Ectodermal cell (in vitro differentiated cells): ENCODE results near the gene LRRIQ1. TPM values are rescaled to one million over a fixed set of nuclear protein-coding genes. Genes with fewer than 3 reads are reported as not detected.

Source experiments
- H3K27ac ChIP-seq: 2 replicates; pipeline ENCODE4 v1.7.0; 2013; ENCODE audit warnings: mild to moderate bottlenecking, low read depth, low read length; ENCODE audit not compliant: insufficient read depth, poor library complexity, severe bottlenecking
- H3K27me3 ChIP-seq: 2 replicates; pipeline ENCODE4 v1.7.0; 2013; ENCODE audit warnings: mild to moderate bottlenecking, low read length; ENCODE audit not compliant: insufficient read depth, control insufficient read depth, poor library complexity, severe bottlenecking
- H3K36me3 ChIP-seq: one replicate; pipeline ENCODE4 v1.7.0; 2013; ENCODE audit warnings: low read length; ENCODE audit not compliant: control insufficient read depth, insufficient read depth
- H3K4me1 ChIP-seq: one replicate; pipeline ENCODE4 v1.7.0; 2013; ENCODE audit warnings: low read length; ENCODE audit not compliant: control insufficient read depth, insufficient read depth
- H3K4me3 ChIP-seq: 2 replicates; pipeline ENCODE4 v1.7.0; 2013; ENCODE audit warnings: low read depth, low read length, control low read depth; ENCODE audit not compliant: insufficient read depth
- H3K9me3 ChIP-seq: 2 replicates; pipeline ENCODE4 v1.7.0; 2013; ENCODE audit warnings: mild to moderate bottlenecking, low read length, moderate library complexity; ENCODE audit not compliant: control insufficient read depth
- WGBS, 2 experiments: methylation state at CpG; one replicate each; pipeline ENCODE4 v1.1.7; 2013; ENCODE audit warnings: missing lambda C conversion rate in 2 of 2; 5-methylcytosine and 5-hydroxymethylcytosine counted together
- polyA plus RNA-seq, 4 experiments: library from polyadenylated mRNA; stranded (reverse); fragments of 50-300 nt; gene quantifications; one replicate each; pipeline ENCODE4 v1.2.3, GENCODE V29; 2013

LRRIQ1 gene, protein sequence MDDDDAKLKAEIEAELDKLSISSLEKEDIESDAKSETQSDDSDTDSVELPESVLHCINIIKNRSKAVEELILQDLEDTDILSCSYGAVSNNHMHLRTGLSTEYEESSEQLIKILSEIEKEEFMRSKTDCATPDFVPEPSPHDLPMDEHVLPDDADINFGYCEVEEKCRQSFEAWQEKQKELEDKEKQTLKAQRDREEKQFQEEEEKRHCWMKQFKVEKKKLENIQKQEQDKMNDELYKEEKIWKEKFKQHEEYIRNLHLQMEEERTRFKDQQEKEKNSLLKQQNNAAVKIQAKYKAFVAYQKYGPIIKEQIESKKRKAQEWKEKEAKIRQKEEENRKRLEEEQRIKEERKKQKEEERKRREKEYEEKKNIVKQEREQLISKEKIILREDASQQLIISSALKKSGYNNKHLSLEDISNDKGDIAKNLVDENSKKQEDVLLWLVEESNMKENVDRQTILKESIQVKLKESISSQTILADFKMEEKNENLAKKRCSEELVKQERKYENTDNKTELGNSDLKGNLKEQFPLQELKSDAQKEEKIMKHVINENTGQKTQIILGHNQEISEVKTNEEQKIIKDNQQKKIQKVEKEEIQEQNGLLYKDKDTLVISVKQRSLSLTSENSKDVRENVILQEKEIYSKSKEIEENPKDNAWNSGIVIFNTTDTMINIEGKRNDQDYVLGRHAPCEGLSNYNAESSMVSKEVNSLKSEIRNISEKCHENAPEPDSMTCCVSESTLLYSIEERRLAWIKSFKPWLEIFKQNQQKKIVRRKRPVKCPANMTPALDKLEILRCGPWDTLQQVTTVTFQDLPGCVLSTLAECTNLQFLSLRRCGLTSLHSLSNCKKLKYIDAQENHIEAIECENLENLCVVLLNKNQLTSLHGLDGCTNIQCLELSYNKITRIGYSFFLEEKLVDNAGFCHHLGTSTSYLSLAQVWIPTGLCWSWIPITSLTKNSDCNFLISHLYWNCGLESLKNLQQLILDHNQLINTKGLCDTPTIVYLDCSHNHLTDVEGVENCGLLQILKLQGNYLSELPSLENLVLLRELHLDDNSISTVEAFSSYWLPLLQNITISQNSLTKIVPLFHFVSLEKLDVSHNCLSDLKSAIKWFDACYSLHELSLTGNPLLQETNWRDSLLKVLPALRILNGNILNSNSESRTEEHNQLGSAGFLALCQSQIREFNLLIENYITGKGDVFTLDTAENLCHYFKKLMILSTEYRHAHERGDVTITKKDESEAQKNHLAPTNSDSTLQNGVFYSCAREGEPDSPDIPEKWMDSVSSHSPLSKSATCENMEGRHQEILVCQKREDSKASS (N-terminal part only)
- polyA plus RNA-seq (2013, experiment 1 of 4) = 7.6 TPM
- 10.1 TPM for polyA plus RNA-seq (2013, experiment 2 of 4)
- 7.4 TPM for polyA plus RNA-seq (2013, experiment 3 of 4)
- polyA plus RNA-seq (2013, experiment 4 of 4) = 8.9 TPM

DNA sequence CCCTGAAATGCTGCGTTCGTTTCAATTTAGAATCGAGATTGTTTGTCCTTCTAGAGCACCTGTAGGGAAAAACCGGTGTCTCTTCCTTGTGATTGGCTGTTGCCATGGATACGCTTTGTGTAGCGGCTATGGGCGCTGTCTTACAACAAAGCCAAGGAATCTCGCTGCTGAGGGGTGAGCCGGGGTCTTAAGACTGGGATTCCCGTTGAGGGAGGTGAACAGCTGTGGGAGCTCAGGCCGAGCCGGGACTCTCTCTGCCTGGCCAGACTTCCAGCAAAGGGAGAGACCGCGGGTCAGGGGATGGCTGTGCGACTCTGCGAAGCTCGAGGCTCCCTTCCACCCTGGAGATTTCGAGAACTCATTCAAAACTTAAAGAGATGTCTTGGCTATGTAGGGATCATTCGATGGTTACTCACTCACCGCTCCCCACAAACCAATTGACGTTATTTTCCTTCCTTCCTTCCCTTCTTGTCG lies at the start of gene LRRIQ1, which contains the start of gene TSPAN19:
TSS of gene LRRIQ1 (plus strand) at position 118 of the 474 bp plus-strand sequence. CDS start 1,826 bp downstream, outside the sequence.
TSS of gene TSPAN19 (minus strand) at position 44 of the 474 bp plus-strand sequence. CDS start 6,331 bp downstream, outside the sequence.
- H3K36me3 ChIP-seq = no peaks in the 10 kb centered on the region
- H3K27me3 ChIP-seq = no peaks in the 10 kb centered on the region
- peak within 1 kb of the TSS; percentile 70 for H3K27ac ChIP-seq
- H3K4me1 ChIP-seq = no peaks in the 10 kb centered on the region
- H3K4me3 ChIP-seq = peak within 1 kb of the TSS; percentile 53
- no peaks in the 10 kb centered on the region for H3K9me3 ChIP-seq
- 0 to 1% methylated on average over 20 to 21 of the region's 22 CpGs for WGBS, 2 experiments

DNA sequence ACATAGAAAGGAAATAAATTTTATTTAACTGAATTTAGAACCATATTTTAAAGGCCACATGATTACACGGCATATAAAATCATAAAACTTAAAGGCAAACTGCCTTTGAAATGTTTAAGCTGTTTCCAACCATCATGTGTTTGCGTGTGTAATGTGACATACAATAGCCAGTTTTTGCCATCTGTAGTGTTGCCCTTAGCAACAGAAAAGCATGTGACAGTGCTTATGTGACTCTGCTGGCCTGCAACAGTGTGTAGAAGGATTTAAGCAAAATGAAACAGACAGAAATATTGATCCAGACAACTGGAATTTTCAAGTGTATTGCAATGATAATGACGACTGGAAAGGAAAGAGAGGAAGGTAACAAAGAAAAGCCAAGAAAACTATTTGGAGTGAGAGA lies 49.6 kb upstream of the LRRIQ1 start:
- no peaks in the 10 kb centered on the region for H3K36me3 ChIP-seq
- no peak overlapping the region for H3K27ac ChIP-seq
- WGBS, 2 experiments = 84 to 92% methylated on average over 3 of the region's 3 CpGs
- H3K4me1 ChIP-seq = peaks cover 6% of the 10 kb centered on the region
- H3K4me3 ChIP-seq = no peak overlapping the region
- no peaks in the 10 kb centered on the region for H3K9me3 ChIP-seq
- no peaks in the 10 kb centered on the region for H3K27me3 ChIP-seq

DNA sequence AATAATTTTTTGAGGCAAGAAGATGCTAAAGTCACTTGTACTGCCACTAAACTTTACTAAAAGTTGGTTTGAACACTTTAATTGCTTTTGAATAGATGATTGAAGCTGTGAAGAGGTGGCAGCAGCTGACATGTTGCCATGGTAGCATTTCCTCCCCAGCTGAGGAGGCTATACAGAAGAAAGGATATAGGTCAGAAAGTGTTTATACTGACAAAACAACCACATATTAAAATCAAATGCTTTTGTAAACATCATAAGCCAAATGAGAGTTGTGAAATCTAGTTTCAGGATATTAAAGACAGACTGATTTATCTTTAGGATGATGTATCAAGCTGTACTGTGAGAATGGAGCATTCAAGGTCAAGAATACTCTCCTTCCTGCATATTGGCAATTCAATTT lies 41.7 kb upstream of the LRRIQ1 start:
- Histone ChIP-seq H3K9me3 (no peaks in the 10 kb centered on the region), H3K27me3 (no peaks in the 10 kb centered on the region), H3K4me3 (no peak overlapping the region), H3K27ac (no peak overlapping the region), H3K36me3 (no peaks in the 10 kb centered on the region), H3K4me1 (no peaks in the 10 kb centered on the region)

DNA sequence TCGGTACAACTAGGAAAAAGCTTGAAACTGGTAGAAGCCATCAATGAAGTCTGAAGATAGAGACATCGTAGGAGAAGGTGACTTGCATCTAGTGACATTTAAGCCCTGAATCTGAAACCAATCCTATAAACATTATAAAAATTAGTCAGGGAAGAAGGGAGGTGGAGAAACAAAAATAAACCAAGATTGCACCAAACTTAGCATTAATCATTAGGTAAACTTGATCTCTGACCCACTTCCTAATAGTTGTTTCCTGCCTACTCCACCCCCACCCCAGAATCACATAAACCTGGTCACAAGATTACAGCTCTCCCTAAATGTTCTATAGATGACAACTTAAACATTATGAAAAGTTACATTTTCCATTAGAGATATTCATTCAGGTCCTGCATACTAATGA lies 40.5 kb upstream of the LRRIQ1 start:
- no peaks in the 10 kb centered on the region for H3K4me1 ChIP-seq
- H3K4me3 ChIP-seq = no peak overlapping the region
- H3K27me3 ChIP-seq = no peaks in the 10 kb centered on the region
- WGBS, 2 experiments = 73 to 96% methylated on average over 2 of the region's 2 CpGs
- no peak overlapping the region for H3K27ac ChIP-seq
- no peaks in the 10 kb centered on the region for H3K9me3 ChIP-seq
- no peaks in the 10 kb centered on the region for H3K36me3 ChIP-seq

DNA sequence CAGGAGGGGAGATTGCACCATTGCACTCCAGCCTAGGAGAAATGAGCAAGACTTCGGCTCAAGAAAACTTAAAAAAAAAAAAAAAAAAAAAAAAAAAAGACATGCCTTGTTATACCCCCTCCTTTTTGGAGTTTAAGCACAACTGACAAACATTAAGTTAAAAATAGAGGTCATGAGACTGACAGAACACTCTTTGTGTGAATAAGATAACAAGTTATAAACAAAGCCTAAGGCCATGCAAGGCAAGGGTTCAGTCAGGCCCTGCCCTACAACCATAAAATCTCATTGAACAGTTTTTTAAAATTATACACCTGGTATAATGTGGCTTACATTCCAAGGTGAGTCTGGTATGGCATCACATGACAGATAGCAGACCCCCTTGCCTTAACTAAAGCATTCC lies 39.4 kb upstream of the LRRIQ1 start:
- 60 to 83% methylated on average over 1 of the region's 1 CpG for WGBS, 2 experiments

DNA sequence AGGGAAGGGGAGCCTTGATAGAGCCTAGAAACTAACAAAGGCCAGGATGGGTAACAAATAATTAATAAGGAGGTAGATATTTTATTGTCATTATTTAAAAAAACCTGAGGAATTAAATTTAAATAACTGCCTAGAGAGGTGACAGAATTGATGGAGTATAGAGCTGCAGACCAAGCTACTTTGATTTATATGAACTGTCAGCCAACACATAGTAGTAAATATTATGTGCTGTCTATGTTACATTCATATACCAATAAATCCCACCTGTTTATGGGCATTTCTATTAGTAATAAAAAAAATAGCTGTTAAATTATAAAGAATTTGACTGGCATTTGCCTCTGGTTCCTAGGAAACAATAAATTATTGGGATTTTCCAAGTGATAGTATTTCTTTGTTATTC lies 37.8 kb upstream of the LRRIQ1 start:
- H3K4me3 ChIP-seq = no peak overlapping the region
- H3K4me1 ChIP-seq = no peaks in the 10 kb centered on the region
- H3K27me3 ChIP-seq = no peaks in the 10 kb centered on the region
- H3K27ac ChIP-seq = no peak overlapping the region
- no peaks in the 10 kb centered on the region for H3K36me3 ChIP-seq
- no peaks in the 10 kb centered on the region for H3K9me3 ChIP-seq

More for the DNA sequence above, 39.4 kb upstream of the LRRIQ1 start:
- no peaks in the 10 kb centered on the region for H3K36me3 ChIP-seq
- no peaks in the 10 kb centered on the region for H3K27me3 ChIP-seq
- no peaks in the 10 kb centered on the region for H3K4me1 ChIP-seq
- no peaks in the 10 kb centered on the region for H3K9me3 ChIP-seq
- no peak overlapping the region for H3K4me3 ChIP-seq
- no peak overlapping the region for H3K27ac ChIP-seq

DNA sequence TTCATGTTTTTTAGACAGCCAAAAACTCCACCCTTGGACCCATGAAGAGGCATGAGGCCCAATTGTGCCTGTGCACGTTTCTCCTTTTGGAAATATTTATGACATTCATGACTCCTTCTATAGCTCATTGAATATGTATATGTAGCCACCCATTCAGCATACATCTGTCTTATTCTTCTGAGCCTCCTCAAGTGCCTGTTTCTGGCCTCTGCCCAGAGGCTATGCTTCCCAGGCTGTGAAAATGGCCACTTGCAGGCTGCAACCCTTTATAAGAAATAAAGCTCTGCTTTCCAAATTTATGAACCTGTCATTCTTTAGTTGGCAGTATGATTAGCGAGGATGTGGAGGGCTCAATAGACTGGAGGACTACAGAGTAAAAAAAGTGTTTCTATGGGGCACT lies 35.4 kb upstream of the LRRIQ1 start:
- Histone ChIP-seq H3K4me3 (no peak overlapping the region), H3K9me3 (no peaks in the 10 kb centered on the region), H3K27ac (no peak overlapping the region), H3K4me1 (no peaks in the 10 kb centered on the region), H3K36me3 (no peaks in the 10 kb centered on the region), H3K27me3 (no peaks in the 10 kb centered on the region)
- 90 to 92% methylated on average over 1 to 2 of the region's 2 CpGs for WGBS, 2 experiments

DNA sequence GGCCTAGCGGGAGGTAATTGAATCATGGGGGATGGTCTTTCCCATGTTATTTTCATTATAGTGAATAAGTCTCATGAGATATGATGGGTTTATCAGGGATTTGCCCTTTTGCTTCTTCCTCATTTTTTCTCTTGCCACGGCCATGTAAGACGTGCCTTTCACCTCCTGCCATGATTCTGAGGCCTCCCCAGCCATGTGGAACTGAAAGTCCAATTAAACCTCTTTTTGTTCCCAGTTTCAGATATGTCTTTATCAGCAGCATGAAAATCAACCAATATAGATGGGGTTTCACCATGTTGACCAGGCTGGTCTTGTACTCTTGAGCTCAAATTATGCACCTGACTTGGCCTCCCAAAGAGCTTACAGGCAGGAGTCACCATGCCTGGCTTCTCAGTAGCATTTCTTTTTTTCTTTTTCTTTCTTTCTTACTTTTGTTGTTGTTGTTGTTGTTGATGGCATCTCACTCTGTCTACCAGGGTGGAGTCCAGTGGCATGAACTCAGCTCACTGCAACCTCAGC lies 33.3 kb upstream of the LRRIQ1 start:
- Histone ChIP-seq H3K36me3 (no peaks in the 10 kb centered on the region), H3K27me3 (no peaks in the 10 kb centered on the region), H3K27ac (no peak overlapping the region), H3K4me1 (no peaks in the 10 kb centered on the region), H3K4me3 (no peak overlapping the region), H3K9me3 (no peaks in the 10 kb centered on the region)
- WGBS, 2 experiments = 89 to 93% methylated on average over 3 of the region's 3 CpGs

DNA sequence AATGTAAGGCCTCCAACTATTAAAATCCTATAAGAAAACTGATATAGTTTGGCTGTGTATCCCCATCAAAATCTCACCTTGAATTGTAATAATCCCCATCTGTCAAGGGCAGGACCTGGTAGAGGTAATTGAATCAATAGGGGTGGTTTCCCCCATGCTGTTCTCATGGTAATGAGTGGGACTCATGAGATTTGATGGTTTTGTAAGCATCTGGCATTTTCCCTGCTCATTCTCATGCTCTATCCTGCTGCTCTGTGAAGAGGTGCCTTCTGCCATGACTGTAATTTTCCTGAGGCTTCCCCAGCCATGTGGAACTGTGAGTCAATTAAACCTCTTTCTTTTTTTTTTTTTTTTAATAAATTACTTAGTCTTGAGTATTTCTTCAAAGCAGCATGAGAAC lies 31.9 kb upstream of the LRRIQ1 start:
- H3K4me3 ChIP-seq = no peak overlapping the region
- no peaks in the 10 kb centered on the region for H3K4me1 ChIP-seq
- H3K27ac ChIP-seq = no peak overlapping the region
- H3K9me3 ChIP-seq = no peaks in the 10 kb centered on the region
- no peaks in the 10 kb centered on the region for H3K27me3 ChIP-seq
- no peaks in the 10 kb centered on the region for H3K36me3 ChIP-seq
